Progenitor cell of endocrine pancreas (in vitro differentiated cells): Measurements from ENCODE around the gene ZNF592. TPM values are rescaled to one million over a fixed set of nuclear protein-coding genes. Genes with fewer than 3 reads are reported as not detected.

ENCODE experiments used
- DNase-seq: peaks from one replicate; pipeline ENCODE4 v3.0.0; 2021; ENCODE audit warnings: low spot score; ENCODE audit not compliant: unreplicated experiment
- H3K27ac Mint-ChIP-seq: 2 replicates; pipeline ENCODE4 v1.8.0; 2021; ENCODE audit warnings: mild to moderate bottlenecking, moderate library complexity, mixed read lengths
- H3K27me3 Mint-ChIP-seq: 2 replicates; pipeline ENCODE4 v1.8.0; 2021; ENCODE audit warnings: mixed read lengths
- H3K36me3 Mint-ChIP-seq: 2 replicates; pipeline ENCODE4 v1.8.0; 2022; ENCODE audit warnings: mixed read lengths; ENCODE audit not compliant: insufficient read depth
- H3K4me1 Mint-ChIP-seq: 2 replicates; pipeline ENCODE4 v1.8.0; 2021; ENCODE audit warnings: low read depth, mixed read lengths
- H3K4me3 Mint-ChIP-seq: 2 replicates; pipeline ENCODE4 v1.8.0; 2021; ENCODE audit warnings: low read depth, mild to moderate bottlenecking, moderate library complexity, mixed read lengths
- H3K9me3 Mint-ChIP-seq: 2 replicates; pipeline ENCODE4 v1.8.0; 2021; ENCODE audit warnings: low read depth, mixed read lengths
- total RNA-seq: library from RNA; stranded (reverse); gene quantifications from 2 replicates; pipeline ENCODE4 v1.2.1, GENCODE V29; 2021
- TF ChIP-seq, protein P1 (sequence below): fragments of 200-600 bp; sonication (generic); IDR thresholded peaks from one replicate; pipeline ENCODE4 v1.5.0; 2021; ENCODE audit warnings: antibody characterized with exemption, mild to moderate bottlenecking; ENCODE audit not compliant: unreplicated experiment

ZNF592 gene
- total RNA-seq, 1 donor from 2014 or later: 40.5 TPM

DNA sequence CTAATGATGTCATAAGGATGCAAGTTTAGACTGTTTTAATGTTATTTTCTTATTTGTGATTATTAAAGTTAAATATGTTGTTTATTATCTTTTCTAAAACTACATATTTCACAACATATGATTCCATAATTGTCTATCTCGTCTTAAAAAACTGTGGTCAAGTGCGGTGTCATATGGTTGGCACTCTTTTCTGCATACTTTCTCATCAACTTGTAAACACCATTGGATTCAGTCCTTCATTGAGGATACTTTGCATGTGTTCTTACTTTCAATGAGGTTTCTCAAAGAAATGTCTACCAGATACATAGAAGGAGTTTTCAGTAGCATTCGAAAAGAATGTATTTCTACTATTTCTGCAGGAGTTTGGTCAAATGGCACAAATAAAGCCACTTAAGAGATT lies 46.8 kb downstream of the ZNF592 start:
- no peaks in the 10 kb centered on the region for H3K27me3 Mint-ChIP-seq
- H3K36me3 Mint-ChIP-seq: peaks cover 24% of the 10 kb centered on the region
- no peaks in the 10 kb centered on the region for H3K9me3 Mint-ChIP-seq
- DNase-seq: no peak
- no peak overlapping the region for H3K27ac Mint-ChIP-seq
- H3K4me1 Mint-ChIP-seq: peaks cover 4% of the 10 kb centered on the region
- TF ChIP-seq, protein P1, sequence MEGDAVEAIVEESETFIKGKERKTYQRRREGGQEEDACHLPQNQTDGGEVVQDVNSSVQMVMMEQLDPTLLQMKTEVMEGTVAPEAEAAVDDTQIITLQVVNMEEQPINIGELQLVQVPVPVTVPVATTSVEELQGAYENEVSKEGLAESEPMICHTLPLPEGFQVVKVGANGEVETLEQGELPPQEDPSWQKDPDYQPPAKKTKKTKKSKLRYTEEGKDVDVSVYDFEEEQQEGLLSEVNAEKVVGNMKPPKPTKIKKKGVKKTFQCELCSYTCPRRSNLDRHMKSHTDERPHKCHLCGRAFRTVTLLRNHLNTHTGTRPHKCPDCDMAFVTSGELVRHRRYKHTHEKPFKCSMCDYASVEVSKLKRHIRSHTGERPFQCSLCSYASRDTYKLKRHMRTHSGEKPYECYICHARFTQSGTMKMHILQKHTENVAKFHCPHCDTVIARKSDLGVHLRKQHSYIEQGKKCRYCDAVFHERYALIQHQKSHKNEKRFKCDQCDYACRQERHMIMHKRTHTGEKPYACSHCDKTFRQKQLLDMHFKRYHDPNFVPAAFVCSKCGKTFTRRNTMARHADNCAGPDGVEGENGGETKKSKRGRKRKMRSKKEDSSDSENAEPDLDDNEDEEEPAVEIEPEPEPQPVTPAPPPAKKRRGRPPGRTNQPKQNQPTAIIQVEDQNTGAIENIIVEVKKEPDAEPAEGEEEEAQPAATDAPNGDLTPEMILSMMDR: no peak
- H3K4me3 Mint-ChIP-seq: no peak overlapping the region

DNA sequence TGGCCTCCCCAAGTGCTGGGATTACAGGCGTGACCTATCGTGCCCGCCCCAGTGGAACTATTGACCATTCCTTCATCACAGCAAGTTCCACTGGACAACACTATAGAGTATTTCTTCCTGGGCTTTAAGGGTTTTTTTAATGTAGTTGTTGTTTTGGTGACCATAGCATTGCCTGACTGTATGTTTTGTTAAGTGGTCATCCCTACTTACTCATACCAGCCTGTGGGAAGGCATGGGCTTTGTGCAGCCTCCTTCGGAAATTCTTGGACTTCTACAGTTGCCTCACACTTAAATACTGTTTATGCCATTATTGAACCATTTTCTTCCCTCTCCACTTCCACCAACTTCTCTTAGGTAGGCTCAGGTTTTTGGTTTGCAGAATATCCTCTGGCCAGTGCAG lies 48.8 kb downstream of the ZNF592 start:
- Mint-ChIP-seq H3K4me3 (no peak overlapping the region), H3K4me1 (no peaks in the 10 kb centered on the region), H3K36me3 (peaks cover 20% of the 10 kb centered on the region), H3K27me3 (no peaks in the 10 kb centered on the region), H3K27ac (no peak overlapping the region), H3K9me3 (no peaks in the 10 kb centered on the region)
- DNase-seq: no peak
- TF ChIP-seq, protein P1: no peak

DNA sequence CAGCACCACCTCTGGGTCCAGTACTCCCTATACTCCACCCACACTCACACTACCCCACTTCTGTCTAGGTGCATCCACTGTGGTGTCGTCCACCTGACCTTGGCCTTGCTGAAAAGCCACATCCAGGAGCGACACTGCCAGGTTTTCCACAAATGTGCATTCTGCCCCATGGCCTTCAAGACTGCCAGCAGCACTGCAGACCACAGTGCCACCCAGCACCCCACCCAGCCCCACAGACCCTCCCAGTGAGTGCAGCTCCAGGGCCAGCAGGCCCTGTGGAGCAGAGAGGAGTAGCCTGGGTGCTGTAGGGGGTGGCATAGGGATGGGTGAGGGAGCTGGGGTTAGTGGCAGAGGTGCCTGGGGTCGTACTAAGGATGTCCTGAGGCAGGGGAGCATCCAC lies 49.4 kb downstream of the ZNF592 start:
- no peaks in the 10 kb centered on the region for H3K27me3 Mint-ChIP-seq
- no peaks in the 10 kb centered on the region for H3K9me3 Mint-ChIP-seq
- TF ChIP-seq, protein P1: no peak
- no peaks in the 10 kb centered on the region for H3K4me1 Mint-ChIP-seq
- no peak overlapping the region for H3K4me3 Mint-ChIP-seq
- H3K36me3 Mint-ChIP-seq: peaks cover 19% of the 10 kb centered on the region
- no peak overlapping the region for H3K27ac Mint-ChIP-seq
- no peak for DNase-seq

DNA sequence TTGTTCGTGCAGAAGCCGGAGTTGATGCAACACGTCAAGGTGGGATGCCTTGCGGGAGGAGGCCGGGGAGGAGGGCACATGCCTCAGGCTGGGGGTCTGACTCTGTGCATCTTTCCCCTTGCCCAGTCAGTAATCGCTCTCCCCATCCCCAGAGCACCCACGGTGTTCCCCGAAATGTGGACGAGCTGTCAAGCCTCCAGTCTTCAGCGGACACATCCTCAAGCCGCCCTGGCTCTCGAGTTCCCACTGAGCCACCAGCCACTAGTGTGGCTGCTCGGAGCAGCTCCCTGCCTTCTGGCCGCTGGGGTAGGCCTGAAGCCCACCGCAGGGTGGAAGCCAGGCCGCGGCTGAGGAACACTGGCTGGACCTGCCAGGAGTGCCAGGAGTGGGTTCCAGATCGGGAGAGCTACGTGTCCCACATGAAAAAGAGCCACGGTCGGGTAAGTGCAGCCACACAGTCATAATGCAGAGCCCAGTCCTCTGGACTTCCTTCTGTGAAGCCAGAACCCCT lies 50.1 kb downstream of the ZNF592 start:
- Mint-ChIP-seq H3K4me1 (no peaks in the 10 kb centered on the region), H3K9me3 (no peaks in the 10 kb centered on the region), H3K36me3 (peaks cover 21% of the 10 kb centered on the region), H3K4me3 (no peak overlapping the region), H3K27me3 (no peaks in the 10 kb centered on the region), H3K27ac (no peak overlapping the region)
- TF ChIP-seq, protein P1: no peak
- no peak for DNase-seq

DNA sequence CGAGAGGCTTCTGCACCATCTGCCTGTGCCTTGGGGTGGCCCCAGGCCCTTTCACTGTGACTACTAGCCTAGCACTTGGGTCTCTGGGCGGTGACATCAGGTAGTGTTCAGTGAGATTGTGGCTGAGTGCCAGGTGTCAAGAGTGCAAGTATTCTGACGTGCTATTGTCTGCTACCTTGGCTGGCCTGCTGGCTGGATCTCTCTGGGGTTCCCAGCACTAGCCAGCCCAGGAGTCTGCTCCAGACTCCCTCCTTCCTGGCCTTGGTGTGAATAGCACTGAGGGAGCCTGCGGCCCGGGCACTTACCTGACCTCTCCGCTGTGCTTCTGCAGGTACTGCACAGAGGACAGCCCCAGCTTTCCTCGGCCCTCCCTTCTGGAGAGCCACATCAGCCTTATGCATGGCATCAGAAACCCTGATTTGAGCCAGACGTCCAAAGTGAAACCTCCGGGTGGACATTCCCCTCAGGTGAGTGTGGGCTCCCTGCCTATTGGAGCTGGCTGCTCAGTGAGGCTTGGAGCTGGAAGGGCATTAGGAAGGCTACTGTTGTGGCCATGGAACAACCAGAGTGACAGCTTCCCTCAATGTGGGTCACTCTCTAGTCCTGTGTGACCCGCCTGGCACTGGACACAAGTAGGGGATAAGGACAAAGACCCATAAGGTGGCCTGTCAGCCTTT lies 51.3 kb downstream of the ZNF592 start:
- Mint-ChIP-seq H3K4me3 (no peak overlapping the region), H3K27me3 (no peaks in the 10 kb centered on the region), H3K27ac (no peak overlapping the region), H3K4me1 (no peaks in the 10 kb centered on the region), H3K36me3 (peaks cover 17% of the 10 kb centered on the region), H3K9me3 (no peaks in the 10 kb centered on the region)
- TF ChIP-seq, protein P1: no peak
- DNase-seq: no peak
